ENCODE measurements around the gene CAPN15. TPM values are rescaled to one million over a fixed set of nuclear protein-coding genes. Genes with fewer than 3 reads are reported as not detected.
"Not testable (repeated sequence)": the region's sequence is repeated elsewhere in the genome, so short reads cannot be mapped to it uniquely, and the experiment has no call there.

The CAPN15 gene
- total RNA-seq, 1 experiment from 2014 or later = 70.1 TPM

- in situ Hi-C loops (cut with HindIII; ENCODE audit: low pct_unique_long_range_greater_than_20kb, low sequenced_read_pairs) = no loop called here
- DNase-seq (ENCODE audit: low read depth) = no peak
Measured at GRCh38 chr16:593406-593805, 65.9 kb downstream of the CAPN15 start.

GRCh38 chr16:593807-594206, 66.3 kb downstream of the CAPN15 start:
- no peak for DNase-seq (ENCODE audit: low read depth)
- in situ Hi-C loops (cut with HindIII; ENCODE audit: low pct_unique_long_range_greater_than_20kb, low sequenced_read_pairs) = no loop called here

GRCh38 chr16:595094-595528, 67.6 kb downstream of the CAPN15 start:
- in situ Hi-C loops (cut with HindIII; ENCODE audit: low pct_unique_long_range_greater_than_20kb, low sequenced_read_pairs) = no loop called here
- no peak for DNase-seq (ENCODE audit: low read depth)

DNA sequence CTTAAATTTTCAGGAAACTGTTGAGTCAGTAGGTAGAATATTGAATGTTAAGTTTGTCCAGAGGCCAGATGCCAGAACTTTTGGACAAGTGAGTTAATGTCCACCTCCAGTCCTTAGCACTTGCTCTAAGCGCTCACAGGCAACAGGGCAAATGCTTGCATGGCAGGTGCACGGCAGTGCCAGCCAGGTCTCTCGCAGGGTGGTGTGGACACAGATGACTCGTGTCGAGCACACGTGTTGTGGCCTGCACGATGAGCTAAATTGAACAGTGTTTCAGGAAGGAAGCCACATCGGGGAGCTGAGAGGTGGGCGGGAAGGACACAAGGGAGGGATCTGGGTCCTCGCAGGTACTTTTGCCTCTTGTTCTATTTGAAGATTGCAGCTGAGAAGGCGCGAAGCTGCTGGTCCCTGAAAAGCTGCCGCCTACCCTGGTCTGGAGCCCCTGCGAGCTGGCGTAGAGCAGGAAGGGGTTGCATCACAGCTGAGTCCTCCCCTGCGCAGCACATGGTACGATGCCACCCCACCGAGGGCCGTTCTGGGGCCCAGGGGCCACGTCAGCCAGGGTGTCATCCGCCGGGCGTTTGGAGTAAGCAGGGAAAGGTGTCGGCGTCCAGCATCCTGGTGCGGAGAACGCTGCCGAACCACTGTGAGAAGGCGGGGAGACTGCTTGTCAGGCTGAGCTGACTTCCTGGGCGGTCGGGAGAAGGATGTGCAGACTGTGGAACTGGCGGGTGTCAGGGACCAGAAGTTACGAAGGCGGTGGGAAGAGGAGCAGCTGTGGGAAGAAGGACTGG, 68.6 kb downstream of the CAPN15 start:
- in situ Hi-C loops (cut with HindIII; ENCODE audit: low pct_unique_long_range_greater_than_20kb, low sequenced_read_pairs) = no loop called here
- no peak for DNase-seq (ENCODE audit: low read depth)

DNA sequence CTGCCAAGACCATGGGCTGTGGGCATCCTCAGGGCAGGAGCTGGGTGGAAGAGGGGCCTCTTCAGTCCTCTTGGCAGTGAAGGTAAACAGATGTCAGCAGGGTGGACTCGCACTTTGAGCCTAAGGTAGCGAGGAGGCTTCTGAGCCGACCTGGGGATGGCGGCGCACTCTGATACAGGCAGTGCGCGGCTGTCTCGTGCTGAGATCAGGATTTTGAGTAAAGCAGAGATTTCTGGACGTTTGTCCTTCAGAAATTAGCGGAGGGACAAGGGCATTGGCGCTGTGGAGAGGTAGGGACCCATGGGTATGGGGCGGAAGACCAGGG, 69.2 kb downstream of the CAPN15 start:
- DNase-seq (ENCODE audit: low read depth) = no peak
- in situ Hi-C loops (cut with HindIII; ENCODE audit: low pct_unique_long_range_greater_than_20kb, low sequenced_read_pairs) = no loop called here

- DNase-seq (ENCODE audit: low read depth); in situ Hi-C loops (cut with HindIII; ENCODE audit: low pct_unique_long_range_greater_than_20kb, low sequenced_read_pairs): not testable (repeated sequence)
Measured at GRCh38 chr16:597655-598054, 70.1 kb downstream of the CAPN15 start.

- no peak for DNase-seq (ENCODE audit: low read depth)
- in situ Hi-C loops (cut with HindIII; ENCODE audit: low pct_unique_long_range_greater_than_20kb, low sequenced_read_pairs) = no loop called here
Measured at GRCh38 chr16:598823-599739, 71.6 kb downstream of the CAPN15 start.

DNA sequence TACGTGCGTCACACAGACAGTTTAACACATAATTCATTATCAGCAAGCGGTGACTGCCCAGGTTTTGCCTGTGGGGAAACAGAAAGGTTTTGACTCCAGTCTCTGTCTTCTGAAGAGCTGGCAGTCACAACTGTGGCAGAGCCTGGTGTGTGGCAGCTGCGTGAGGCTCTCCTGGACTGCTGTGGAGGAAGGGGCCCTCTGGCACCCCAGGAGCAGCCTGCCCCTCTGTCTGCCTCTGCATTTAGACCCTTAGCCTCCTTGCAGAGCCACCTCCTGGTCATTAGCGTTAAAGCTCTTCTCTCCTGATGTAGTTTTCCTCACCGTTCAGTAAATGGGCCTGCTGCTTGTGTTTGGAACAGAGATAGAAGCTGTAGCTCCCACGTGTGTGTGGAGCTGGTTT, 73.3 kb downstream of the CAPN15 start:
- DNase-seq (ENCODE audit: low read depth) = no peak
- in situ Hi-C loops (cut with HindIII; ENCODE audit: low pct_unique_long_range_greater_than_20kb, low sequenced_read_pairs) = no loop called here

GRCh38 chr16:603933-604332, 76.4 kb downstream of the CAPN15 start:
- DNase-seq (ENCODE audit: low read depth) = no peak
- in situ Hi-C loops (cut with HindIII; ENCODE audit: low pct_unique_long_range_greater_than_20kb, low sequenced_read_pairs) = no loop called here

Other genes starting within 250 kb of the CAPN15 start
- gene ARHGDIG, start 247.1 kb upstream of the CAPN15 start, total RNA-seq (2014; rRNA removed; shearing (Covaris generic); ENCODE audit: low replicate concordance) = not detected in 2 replicates
- 0.74 TPM in 1 of 2 replicates, not detected in the other for gene PDIA2, start 244.5 kb upstream of the CAPN15 start, total RNA-seq (2014; rRNA removed; shearing (Covaris generic); ENCODE audit: low replicate concordance)
- 82.2 and 84.5 TPM in 2 replicates for gene AXIN1, start 175.0 kb upstream of the CAPN15 start, total RNA-seq (2014; rRNA removed; shearing (Covaris generic); ENCODE audit: low replicate concordance)
- 320 and 357 TPM in 2 replicates for gene MRPL28, start 157.2 kb upstream of the CAPN15 start, total RNA-seq (2014; rRNA removed; shearing (Covaris generic); ENCODE audit: low replicate concordance)
- gene PGAP6, start 145.7 kb upstream of the CAPN15 start, total RNA-seq (2014; rRNA removed; shearing (Covaris generic); ENCODE audit: low replicate concordance) = 100.0 and 111 TPM in 2 replicates
- 42.0 and 59.6 TPM in 2 replicates for gene NME4, start 130.5 kb upstream of the CAPN15 start, total RNA-seq (2014; rRNA removed; shearing (Covaris generic); ENCODE audit: low replicate concordance)
- 9.8 and 33.7 TPM in 2 replicates for gene DECR2, start 125.8 kb upstream of the CAPN15 start, total RNA-seq (2014; rRNA removed; shearing (Covaris generic); ENCODE audit: low replicate concordance)
- gene RAB11FIP3, start 102.1 kb upstream of the CAPN15 start, total RNA-seq (2014; rRNA removed; shearing (Covaris generic); ENCODE audit: low replicate concordance) = 37.5 and 77.1 TPM in 2 replicates
- gene PRR35, start 32.7 kb downstream of the CAPN15 start, total RNA-seq (2014; rRNA removed; shearing (Covaris generic); ENCODE audit: low replicate concordance) = not detected in 2 replicates
- 1.2 and 4.0 TPM in 2 replicates for gene NHLRC4, start 39.3 kb downstream of the CAPN15 start, total RNA-seq (2014; rRNA removed; shearing (Covaris generic); ENCODE audit: low replicate concordance)
- 53.4 and 65.5 TPM in 2 replicates for gene PIGQ, start 42.3 kb downstream of the CAPN15 start, total RNA-seq (2014; rRNA removed; shearing (Covaris generic); ENCODE audit: low replicate concordance)
- 22.4 and 33.2 TPM in 2 replicates for gene RAB40C, start 62.4 kb downstream of the CAPN15 start, total RNA-seq (2014; rRNA removed; shearing (Covaris generic); ENCODE audit: low replicate concordance)
- 0.07 TPM in 1 of 2 replicates, not detected in the other for gene WFIKKN1, start 103.3 kb downstream of the CAPN15 start, total RNA-seq (2014; rRNA removed; shearing (Covaris generic); ENCODE audit: low replicate concordance)
- gene METTL26, start 108.6 kb downstream of the CAPN15 start, total RNA-seq (2014; rRNA removed; shearing (Covaris generic); ENCODE audit: low replicate concordance) = 433 and 438 TPM in 2 replicates
- 93.0 and 94.1 TPM in 2 replicates for gene MCRIP2, start 114.1 kb downstream of the CAPN15 start, total RNA-seq (2014; rRNA removed; shearing (Covaris generic); ENCODE audit: low replicate concordance)
- 12.3 and 52.7 TPM in 2 replicates for gene WDR90, start 121.7 kb downstream of the CAPN15 start, total RNA-seq (2014; rRNA removed; shearing (Covaris generic); ENCODE audit: low replicate concordance)
- gene RHOT2, start 140.4 kb downstream of the CAPN15 start, total RNA-seq (2014; rRNA removed; shearing (Covaris generic); ENCODE audit: low replicate concordance) = 91.5 and 99.0 TPM in 2 replicates
- gene RHBDL1, start 148.0 kb downstream of the CAPN15 start, total RNA-seq (2014; rRNA removed; shearing (Covaris generic); ENCODE audit: low replicate concordance) = 0.12 and 0.68 TPM in 2 replicates
- 453 and 482 TPM in 2 replicates for gene STUB1, start 152.7 kb downstream of the CAPN15 start, total RNA-seq (2014; rRNA removed; shearing (Covaris generic); ENCODE audit: low replicate concordance)
- 116 and 147 TPM in 2 replicates for gene JMJD8, start 156.6 kb downstream of the CAPN15 start, total RNA-seq (2014; rRNA removed; shearing (Covaris generic); ENCODE audit: low replicate concordance)
- gene WDR24, start 162.7 kb downstream of the CAPN15 start, total RNA-seq (2014; rRNA removed; shearing (Covaris generic); ENCODE audit: low replicate concordance) = 24.6 and 30.1 TPM in 2 replicates
- gene FBXL16, start 178.1 kb downstream of the CAPN15 start, total RNA-seq (2014; rRNA removed; shearing (Covaris generic); ENCODE audit: low replicate concordance) = 25.7 and 26.3 TPM in 2 replicates
- 1,206 and 1,492 TPM in 2 replicates for gene METRN, start 187.4 kb downstream of the CAPN15 start, total RNA-seq (2014; rRNA removed; shearing (Covaris generic); ENCODE audit: low replicate concordance)
- 95.7 and 164 TPM in 2 replicates for gene ANTKMT, start 193.4 kb downstream of the CAPN15 start, total RNA-seq (2014; rRNA removed; shearing (Covaris generic); ENCODE audit: low replicate concordance)
- gene CCDC78, start 198.7 kb downstream of the CAPN15 start, total RNA-seq (2014; rRNA removed; shearing (Covaris generic); ENCODE audit: low replicate concordance) = 4.5 and 10.3 TPM in 2 replicates
- 48.0 and 73.6 TPM in 2 replicates for gene HAGHL, start 199.4 kb downstream of the CAPN15 start, total RNA-seq (2014; rRNA removed; shearing (Covaris generic); ENCODE audit: low replicate concordance)
- gene CIAO3, start 213.3 kb downstream of the CAPN15 start, total RNA-seq (2014; rRNA removed; shearing (Covaris generic); ENCODE audit: low replicate concordance) = 52.8 and 75.6 TPM in 2 replicates
- not detected in 2 replicates for gene MSLN, start 233.0 kb downstream of the CAPN15 start, total RNA-seq (2014; rRNA removed; shearing (Covaris generic); ENCODE audit: low replicate concordance)

Data from Caki2 (cell line).